Stimulated activated CD4-positive, alpha-beta T cell treated with anti-CD3 and anti-CD28 coated beads, Interleukin-15, amount 100 ng/mL, for 48 hours (primary cell): ENCODE measurements around the gene CRTC2.
A peak's percentile ranks its signal among the peaks of the same experiment; 100 is the strongest.
"Not testable (repeated sequence)": the region's sequence is repeated elsewhere in the genome, so short reads cannot be mapped to it uniquely, and the experiment has no call there.

Experiments
- DNase-seq, 2 donors: peaks; one replicate each; pipeline ENCODE4 v3.0.0-alpha.2; 2020; ENCODE audit warnings: low read depth in 2 of 2

CRTC2 gene, protein sequence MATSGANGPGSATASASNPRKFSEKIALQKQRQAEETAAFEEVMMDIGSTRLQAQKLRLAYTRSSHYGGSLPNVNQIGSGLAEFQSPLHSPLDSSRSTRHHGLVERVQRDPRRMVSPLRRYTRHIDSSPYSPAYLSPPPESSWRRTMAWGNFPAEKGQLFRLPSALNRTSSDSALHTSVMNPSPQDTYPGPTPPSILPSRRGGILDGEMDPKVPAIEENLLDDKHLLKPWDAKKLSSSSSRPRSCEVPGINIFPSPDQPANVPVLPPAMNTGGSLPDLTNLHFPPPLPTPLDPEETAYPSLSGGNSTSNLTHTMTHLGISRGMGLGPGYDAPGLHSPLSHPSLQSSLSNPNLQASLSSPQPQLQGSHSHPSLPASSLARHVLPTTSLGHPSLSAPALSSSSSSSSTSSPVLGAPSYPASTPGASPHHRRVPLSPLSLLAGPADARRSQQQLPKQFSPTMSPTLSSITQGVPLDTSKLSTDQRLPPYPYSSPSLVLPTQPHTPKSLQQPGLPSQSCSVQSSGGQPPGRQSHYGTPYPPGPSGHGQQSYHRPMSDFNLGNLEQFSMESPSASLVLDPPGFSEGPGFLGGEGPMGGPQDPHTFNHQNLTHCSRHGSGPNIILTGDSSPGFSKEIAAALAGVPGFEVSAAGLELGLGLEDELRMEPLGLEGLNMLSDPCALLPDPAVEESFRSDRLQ

DNA sequence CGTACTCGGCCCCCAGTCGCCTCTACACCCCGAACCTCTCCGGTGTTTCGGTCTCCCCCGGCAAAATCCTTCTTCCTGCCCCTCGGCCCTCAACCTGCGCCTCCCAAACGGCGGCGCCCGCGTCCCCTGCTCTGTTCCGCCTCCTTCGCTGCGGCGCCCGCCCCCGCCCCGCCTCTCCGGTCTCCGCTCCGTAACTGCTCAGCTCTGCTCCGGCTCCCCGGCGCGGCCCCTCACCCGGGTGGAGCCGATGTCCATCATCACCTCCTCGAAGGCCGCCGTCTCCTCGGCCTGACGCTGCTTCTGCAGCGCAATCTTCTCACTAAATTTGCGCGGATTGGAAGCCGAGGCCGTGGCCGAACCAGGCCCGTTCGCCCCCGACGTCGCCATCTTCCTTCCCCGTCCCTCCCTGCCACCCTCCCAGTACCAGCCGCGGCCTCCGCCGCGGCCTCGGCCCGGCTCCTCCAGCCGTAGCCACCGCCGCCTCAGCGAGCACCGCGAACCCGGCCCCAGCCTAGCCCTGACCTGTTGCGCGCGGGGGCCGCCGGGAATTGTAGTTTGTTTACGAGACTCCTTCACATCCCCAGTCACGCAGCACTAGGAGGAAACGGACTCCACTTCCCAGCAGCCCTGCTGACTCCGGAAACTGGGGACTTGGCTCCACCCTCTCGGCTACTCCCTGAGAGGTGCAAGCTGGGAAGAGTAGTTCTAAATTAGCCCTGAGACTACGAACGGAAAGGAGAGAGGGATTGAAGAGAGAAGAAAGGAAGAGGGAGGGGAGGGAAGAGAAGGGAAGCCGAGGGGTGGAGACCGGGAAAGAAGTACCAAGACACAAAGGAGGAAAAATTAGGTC is at the start of gene CRTC2:
TSS of gene CRTC2 (minus strand) at position 502 of the 850 bp plus-strand sequence. CDS start at position 387, 115 bp downstream.
- DNase-seq, result peak; percentile 95 to 96

DNA sequence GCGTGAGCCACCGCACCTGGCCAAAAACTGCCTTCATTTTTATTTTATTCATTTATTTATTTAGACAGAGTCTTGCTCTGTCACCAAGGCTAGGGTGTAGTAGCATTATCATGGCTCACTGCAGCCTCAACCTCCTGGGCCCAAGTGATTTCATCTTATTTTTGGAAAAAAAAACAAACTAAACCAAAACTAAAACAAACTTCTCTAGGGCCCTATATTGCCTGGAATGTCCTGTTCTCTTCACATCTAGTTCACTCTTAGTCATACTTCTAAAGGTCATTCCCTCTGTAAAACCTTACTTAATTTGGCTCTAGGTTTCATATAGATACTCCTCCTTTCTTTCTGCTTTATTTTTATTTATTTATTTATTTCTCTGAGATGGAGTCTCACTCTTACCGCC is 47.7 kb upstream of the CRTC2 start:
- no peak for DNase-seq

DNA sequence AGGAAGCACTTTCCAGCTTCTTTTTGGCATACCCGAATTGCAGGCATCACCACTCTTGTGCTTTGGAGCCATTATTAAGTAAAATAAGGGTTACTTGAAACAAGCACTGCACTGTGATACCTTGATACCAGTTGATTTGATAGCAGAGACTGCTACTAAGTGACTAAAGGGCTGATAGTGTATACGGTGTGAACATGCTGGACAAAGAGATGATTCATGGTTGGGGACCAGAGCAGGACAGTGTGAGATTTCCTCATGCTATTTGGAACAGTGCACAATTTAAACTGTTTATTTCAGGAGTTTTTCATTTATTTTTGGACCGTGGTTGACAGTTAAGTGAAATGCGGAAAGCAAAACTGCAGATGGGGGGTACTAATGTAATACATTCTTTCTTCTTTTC is 42.0 kb upstream of the CRTC2 start:
- DNase-seq, result no peak

DNA sequence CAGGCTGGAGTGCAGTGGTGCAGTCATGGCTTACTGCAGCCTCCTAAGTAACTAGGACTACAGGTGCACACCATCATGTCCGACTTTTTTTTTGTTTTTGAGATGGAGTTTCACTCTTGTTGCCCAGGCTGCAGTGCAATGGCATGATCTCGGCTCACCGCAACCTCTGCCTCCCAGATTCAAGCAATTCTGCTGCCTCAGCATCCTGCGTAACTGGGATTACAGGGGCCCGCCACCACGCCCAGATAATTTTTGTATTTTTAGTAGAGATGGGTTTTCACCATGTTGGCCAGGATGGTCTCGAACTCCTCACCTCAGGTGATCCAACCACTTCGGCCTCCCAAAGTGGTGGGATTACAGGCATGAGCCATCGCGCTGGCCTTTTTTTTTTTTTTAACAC is 38.5 kb upstream of the CRTC2 start:
- DNase-seq, result not testable (repeated sequence)

DNA sequence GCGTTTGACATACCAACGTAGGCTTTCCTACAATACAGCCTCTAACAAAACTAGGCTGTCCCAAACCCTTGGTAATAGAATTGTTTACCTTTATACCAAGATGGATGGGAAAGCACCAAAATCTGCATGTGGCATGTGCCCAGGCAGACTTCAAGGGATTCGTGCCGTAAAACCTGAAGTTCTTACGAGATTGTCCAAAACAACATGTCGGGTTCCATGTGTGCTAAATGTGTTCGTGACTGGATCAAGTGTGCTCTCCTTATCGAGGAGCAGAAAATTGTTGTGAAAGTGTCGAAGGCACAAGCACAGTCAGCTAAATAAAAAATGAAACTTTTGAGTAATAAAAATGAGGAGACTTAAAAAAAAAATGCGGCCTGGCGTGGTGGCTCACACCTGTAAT is 37.2 kb upstream of the CRTC2 start:
- DNase-seq, result no peak

DNA sequence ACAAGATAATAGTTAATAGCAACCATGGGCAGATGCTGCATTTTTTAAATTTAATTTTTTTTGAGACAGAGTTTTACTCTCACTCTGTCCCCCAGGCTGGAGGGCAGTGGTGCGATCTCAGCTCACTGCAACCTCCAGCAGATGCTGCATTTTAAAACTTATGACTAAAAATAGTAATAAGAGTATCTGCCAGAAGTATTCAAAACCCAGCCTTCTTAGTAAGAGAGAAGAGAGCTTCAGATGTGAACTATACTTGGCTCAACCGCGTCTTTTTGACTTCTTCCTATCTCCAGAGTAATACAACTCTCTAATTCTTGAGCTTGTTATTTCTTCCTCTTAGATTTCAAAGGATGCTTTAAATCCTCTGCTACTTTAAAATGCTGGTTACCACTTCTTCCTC is 36.8 kb upstream of the CRTC2 start:
- DNase-seq, result no peak

DNA sequence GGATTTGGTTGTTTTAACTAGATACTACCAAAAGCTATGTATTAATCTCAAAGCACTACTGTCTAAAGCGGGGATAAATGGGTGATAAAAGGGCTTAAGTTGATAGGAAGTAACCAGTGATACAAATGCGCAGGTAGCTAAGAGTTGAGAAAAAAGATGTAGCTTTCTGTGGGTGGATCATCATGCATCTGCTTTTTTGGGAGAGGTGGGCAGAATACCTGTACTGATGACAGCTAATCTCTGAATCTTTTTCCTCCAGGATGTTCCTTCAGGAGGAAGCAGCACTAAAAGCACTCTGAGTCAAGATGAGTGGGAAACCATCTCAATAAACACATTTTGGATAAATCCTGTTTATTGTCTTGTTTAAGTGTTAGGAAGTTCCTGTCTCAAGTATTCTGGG is 33.4 kb upstream of the CRTC2 start:
- DNase-seq, result no peak

DNA sequence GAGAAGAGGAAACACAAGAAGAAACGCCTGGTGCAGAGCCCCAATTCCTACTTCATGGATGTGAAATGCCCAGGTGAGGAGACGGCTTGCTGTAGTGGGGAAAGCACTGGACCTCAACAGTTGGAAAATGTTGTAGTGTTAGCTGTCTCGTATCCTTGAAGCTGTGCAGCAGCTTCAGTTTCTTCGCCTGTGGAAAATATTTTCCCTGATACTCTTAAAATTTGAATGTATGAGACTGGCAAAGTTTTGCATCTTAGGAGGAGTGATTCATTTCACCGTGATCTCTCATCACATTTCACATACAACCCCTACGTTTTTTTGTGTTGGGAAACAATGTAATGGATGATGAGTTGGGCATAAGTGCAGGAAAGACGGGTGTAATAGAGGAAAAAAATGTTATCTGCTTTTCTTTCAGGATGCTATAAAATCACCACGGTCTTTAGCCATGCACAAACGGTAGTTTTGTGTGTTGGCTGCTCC is 32.8 kb upstream of the CRTC2 start:
- DNase-seq, result no peak

DNA sequence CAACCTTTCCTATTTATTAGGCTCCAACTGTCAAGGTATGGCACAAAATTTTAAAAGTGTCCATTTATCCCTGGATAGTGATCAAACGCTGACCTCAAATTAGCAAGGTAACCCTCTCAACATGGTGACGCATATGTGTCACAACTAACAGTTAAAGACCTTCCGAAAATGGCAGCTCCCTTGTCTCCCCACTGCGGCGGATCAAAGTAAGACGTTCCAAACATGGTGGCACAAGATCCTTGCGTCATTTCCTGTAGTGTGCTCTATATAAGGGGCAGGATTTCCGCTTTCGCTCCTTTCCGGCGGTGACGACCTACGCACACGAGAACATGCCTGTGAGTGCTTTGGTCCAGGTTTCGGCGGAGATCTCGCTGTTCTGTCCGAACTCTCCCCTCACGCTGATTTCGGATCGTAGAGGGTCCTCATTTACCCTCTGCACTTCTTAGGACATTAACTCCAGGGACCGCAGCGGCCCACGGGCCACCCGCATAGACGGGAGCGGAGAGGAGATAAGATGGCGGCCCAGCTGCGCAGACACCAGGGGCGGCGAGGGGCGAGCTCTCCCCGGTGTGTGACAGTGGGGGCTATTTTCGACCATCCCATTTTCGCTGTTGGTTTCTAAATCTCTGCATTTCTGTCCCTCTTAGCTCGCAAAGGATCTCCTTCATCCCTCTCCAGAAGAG is 32.2 kb upstream of the CRTC2 start, which contains the start of gene RPS27:
TSS of gene RPS27 (plus strand) at position 295 of the 683 bp plus-strand sequence. CDS start at position 330, 35 bp downstream.
- peak; percentile 81 to 84 for DNase-seq

DNA sequence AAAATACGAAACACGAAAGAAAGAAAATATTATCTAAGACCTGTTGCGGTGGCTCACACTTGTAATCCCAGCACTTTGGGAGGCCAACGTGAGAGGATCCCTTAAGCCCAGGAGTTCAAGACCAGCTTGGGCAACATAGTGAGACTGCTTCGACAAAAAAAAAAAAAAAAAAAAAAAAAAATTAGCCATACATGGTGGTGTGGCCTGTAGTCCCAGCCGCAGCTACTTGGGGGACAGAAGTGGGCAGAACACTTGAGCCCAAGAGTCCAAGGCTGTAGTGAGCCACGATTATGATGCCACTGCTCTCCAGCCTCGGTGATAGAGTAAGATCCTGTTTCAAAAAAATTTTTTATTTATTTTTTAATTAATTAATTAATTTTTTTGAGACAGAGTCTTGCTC is 29.2 kb upstream of the CRTC2 start:
- no peak for DNase-seq

DNA sequence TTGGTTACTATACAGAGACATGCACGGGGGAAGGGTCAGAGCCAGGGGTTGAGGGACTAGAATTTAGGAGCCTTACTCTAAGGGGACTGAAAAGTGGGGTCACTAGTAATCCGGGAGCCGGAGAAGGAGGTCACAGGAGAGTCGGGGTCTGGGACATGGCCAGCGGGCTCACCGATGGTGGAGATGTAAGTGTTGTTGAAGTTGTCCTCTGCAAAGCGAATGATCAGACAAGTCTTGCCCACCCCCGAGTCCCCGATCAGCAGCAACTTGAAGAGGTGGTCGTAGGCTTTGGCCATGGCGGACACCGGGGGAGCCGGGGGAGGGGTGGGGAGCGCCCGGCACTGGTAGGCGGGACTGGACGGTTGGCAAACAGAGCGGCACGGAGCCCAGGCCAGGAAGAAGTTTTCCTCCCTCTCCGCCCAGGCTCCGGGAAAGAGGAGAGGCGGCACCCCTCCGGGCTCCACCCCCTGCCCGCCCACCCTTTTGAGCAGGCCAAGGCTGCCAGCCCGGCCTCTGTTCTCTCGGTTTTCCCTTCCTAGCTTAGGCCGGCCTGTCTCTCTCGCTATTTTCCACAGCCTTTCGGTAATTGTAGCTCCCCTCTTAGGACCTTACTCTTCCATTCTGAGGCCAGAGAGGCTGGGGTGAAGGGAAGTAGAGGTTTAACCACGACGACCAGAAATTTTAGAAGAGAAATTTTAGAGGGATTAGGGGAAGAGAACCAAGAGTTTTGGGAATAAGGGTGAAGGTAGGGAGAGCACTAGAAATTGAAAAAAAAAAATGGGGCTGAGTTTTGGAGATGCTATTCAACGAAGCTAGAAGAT is 27.7 kb upstream of the CRTC2 start, which contains the start of gene RAB13:
TSS of gene RAB13 (minus strand) at position 399 of the 821 bp plus-strand sequence. CDS start at position 296, 103 bp downstream.
- DNase-seq, result no peak

DNA sequence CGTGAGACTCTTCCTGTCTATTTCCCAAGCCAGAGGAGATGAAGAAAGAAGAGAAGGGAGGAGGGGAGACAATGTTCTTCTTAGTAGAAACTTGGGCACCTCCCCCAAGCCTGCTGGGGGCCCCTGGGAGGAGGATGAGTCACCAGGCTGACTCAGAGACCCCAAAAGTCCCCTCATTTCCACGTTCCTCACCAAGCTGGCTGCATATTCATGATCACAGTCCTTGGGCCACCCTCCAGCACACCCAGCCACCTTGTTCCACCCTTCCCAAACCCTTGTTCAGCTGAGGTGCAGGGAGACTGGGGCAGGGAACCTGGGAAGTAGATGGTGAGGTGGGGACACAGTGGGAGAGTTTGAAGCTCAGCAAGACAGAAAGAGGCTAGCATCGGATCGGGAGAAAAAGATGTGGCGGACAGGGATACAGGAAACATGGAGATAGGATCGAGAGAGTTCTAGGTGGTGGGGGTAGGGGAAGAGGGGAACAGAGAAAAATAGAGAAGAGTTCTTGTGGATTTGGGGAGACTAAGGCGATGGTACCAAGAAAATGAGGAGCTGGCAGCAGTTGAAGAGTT is 27.0 kb upstream of the CRTC2 start:
- DNase-seq, result no peak

DNA sequence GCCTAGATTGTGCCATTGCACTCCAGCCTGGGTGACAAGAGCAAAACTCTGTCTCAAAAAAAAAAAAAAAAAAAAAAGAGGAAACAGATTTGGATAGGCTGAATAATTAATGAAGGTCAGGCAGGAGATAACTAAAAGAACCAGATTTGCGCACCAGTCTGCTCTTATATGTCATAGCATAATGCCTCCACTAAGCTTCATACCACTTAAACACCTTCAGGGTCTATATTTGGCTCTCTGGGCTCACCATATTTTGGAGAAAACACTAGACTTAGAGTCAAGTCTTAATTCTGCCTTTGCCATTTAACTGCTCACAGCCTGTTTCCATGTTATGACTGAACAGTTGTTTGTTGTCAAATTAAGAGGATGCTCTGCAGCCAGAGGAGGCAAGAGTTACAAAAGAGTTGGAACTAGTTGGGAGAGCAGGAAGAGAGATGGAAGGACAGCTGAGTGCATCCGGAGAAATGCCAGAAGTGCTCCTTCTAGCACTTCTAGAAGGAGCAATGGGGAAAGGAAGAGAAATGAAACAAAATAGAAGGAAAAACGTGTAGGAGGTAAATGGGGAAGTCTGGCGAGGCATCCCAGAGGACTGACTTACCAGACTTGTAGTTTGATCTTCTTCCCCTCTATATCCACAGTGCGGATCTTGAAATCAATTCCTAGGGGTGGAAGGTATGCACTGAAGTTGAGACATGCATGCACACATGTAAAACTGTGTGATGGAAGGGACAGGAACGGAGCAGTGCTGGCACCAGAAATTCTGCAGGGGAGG is 25.9 kb upstream of the CRTC2 start:
- no peak for DNase-seq

DNA sequence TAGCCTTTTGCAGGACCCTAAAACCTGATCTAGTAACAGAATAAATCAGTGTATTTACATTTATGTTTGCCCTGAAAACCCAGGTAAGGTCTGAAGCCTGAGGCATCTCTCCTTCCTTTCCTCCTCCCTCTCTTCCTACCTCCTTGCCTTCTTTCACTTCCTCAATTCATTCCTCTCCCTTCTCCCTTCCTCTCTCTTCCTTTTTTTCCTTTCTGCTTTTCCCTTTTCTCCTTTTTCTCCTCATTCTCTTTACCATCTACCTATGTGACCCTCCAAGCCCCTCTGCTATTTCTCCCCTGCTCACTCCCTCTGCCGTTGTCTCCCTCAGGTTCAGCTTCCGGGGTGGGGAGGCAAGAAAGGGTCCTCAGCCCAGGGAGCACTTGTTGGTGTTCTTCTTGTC is 23.3 kb upstream of the CRTC2 start:
- DNase-seq, result not testable (repeated sequence)

DNA sequence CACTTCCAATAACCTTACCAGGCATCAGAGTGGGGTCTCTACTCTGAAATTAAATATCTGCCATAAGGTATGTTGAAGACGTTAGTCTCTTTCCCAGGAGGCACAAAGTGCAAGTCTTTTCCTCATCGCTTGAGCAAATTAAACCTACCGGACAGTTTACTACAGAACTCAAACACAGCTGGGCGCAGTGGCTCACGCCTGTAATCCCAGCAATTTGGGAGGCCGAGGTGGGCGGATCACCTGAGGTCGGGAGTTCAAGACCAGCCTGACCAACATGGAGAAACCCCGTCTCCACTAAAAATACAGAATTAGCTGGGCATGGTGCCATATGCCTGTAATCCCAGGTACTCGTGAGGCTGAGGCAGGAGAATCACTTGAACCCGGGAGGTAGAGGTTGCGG is 20.7 kb upstream of the CRTC2 start:
- not testable (repeated sequence) for DNase-seq

DNA sequence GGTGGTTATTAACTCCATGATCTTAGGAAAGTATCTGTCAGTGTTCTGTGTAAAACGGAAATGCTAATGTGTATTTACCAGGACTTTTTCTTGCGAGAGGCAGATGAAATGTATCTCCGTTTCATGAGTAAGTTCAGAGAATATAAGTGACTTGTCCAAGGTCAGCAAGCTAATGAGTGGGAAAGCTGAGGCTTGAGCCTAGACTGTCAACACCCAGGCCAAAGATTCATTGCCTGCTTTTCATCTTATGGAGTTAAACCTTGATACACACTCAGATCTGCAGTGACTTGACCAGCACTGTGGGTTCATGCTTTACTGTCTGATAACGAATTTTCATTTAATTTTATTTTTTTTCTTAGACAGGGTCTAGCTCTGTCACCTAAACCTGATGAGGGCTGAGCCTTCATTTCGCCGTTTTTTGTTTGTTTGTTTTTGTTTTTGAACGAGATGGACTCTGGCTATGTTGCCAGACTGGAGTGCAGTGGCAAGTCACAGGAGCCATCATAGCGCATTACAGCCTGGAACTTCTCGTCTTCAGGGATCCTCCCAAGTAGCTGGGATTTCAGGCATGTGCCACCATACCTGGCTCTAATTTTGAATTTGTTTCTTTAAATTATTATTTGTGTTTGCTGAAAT is 20.0 kb upstream of the CRTC2 start:
- DNase-seq, result no peak

DNA sequence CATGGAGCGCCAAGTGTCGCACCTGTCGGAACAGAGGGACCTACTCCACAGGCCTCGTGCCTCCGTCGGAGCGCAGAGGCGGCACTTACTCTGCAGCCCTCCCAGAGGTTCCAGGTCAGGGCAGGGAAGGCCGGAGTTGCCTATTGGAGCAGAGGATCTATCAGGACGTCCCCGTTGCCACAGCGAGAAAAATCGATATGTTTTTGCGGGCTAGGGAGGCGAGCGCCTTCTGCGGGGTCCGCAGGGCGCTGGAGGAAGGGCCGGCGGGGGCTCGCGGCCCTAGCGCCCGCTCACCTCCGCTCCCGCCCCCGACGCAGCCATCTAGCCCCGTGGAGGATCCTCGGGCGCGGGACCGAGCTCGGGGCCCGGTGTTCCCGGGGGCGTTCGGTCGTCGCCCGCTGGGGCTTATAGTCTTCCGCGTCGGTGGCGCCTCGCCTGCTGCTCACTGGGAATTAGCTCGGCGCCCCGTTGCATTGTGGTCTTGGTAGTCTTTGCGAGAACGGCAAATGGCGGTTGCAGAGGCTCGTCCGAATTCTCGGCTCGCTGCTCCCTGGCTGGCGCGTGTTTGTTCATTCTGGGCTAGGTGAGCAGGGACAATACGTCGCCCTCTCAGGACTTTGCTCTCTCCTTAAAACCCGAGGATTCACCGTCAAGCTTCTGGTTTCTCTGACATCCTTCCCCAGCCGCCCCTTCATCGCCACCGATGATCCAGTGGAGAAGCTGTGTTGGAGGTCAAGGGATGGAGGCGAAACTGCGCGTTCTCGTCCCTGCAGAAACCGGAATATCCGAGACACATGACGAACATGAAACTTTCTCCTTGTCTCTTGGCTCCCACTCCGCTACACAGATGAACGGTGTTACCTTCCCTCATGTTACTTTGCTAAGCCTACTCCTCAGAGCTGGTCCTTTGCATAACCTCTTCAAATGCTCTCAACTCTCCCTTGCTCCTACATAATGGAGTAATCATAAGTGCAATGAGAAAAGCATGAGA is 19.1 kb upstream of the CRTC2 start, which contains the start of gene JTB:
TSS of gene JTB (minus strand) at position 425 of the 991 bp plus-strand sequence. CDS start at position 3, 422 bp downstream.
- DNase-seq, result peak; percentile 79 to 82
